DOHH2 (cell line): ENCODE results near the gene NEMP1.
"Not testable (repeated sequence)": the region's sequence is repeated elsewhere in the genome, so short reads cannot be mapped to it uniquely, and the experiment has no call there.

Experiments used
- H3F3A ChIP-seq: fragments of 200-600 bp; sonication (generic), shearing (Covaris generic); 2 replicates; pipeline ENCODE4 v1.6.0; 2016; ENCODE audit warnings: antibody characterized with exemption, mild to moderate bottlenecking; ENCODE audit not compliant: control insufficient read depth, insufficient read depth
- H3K27ac ChIP-seq: fragments of 200-600 bp; sonication (generic); 2 replicates; pipeline ENCODE4 v1.5.1; 2014; ENCODE audit warnings: low read depth, mild to moderate bottlenecking, low read length, moderate library complexity
- H3K27me3 ChIP-seq: fragments of 200-600 bp; sonication (generic); 2 replicates; pipeline ENCODE4 v1.6.1; 2014; ENCODE audit warnings: mild to moderate bottlenecking, low read length, mixed read lengths; ENCODE audit not compliant: control insufficient read depth
- H3K36me3 ChIP-seq: fragments of 200-600 bp; sonication (generic); 2 replicates; pipeline ENCODE4 v1.6.1; 2014; ENCODE audit warnings: mild to moderate bottlenecking, low read length, moderate library complexity, mixed read lengths; ENCODE audit not compliant: control insufficient read depth
- H3K4me1 ChIP-seq: fragments of 200-600 bp; sonication (generic); 2 replicates; pipeline ENCODE4 v1.6.1; 2014; ENCODE audit warnings: mild to moderate bottlenecking, low read length, mixed read lengths; ENCODE audit not compliant: control insufficient read depth
- H3K4me2 ChIP-seq: fragments of 200-600 bp; sonication (generic); 2 replicates; pipeline ENCODE4 v1.6.0; 2014; ENCODE audit warnings: mild to moderate bottlenecking, low read length, moderate library complexity
- H3K4me3 ChIP-seq: fragments of 200-600 bp; sonication (generic); 2 replicates; pipeline ENCODE4 v1.5.1; 2014; ENCODE audit warnings: mild to moderate bottlenecking, low read length, mixed read lengths
- H3K79me2 ChIP-seq: fragments of 200-600 bp; sonication (generic); 2 replicates; pipeline ENCODE4 v1.6.1; 2014; ENCODE audit warnings: mild to moderate bottlenecking, low read length, mixed read lengths; ENCODE audit not compliant: control insufficient read depth
- H3K9me2 ChIP-seq: fragments of 200-600 bp; sonication (generic); replicated peaks from 2 replicates; pipeline ENCODE4 v1.6.1; 2014; ENCODE audit warnings: mild to moderate bottlenecking, low read length, mixed read lengths; ENCODE audit not compliant: control insufficient read depth
- H3K9me3 ChIP-seq: fragments of 200-600 bp; sonication (generic); 2 replicates; pipeline ENCODE4 v1.6.1; 2014; ENCODE audit warnings: antibody characterized with exemption, low read length, mixed read lengths; ENCODE audit not compliant: control insufficient read depth, insufficient read depth
- H4K20me1 ChIP-seq: fragments of 200-600 bp; sonication (generic); 2 replicates; pipeline ENCODE4 v1.6.0; 2014; ENCODE audit warnings: low read depth, mild to moderate bottlenecking, antibody characterized with exemption, low read length, moderate library complexity; ENCODE audit not compliant: control insufficient read depth, insufficient read depth
- EZH2phosphoT487 ChIP-seq: fragments of 200-600 bp; sonication (generic); IDR thresholded peaks from 2 replicates; pipeline ENCODE4 v1.6.1; 2017; ENCODE audit warnings: borderline replicate concordance, mild to moderate bottlenecking, antibody characterized with exemption, low read length, moderate library complexity, mixed read lengths
- TF ChIP-seq, protein P1 (sequence below): fragments of 200-600 bp; sonication (generic); IDR thresholded peaks from one replicate; pipeline ENCODE4 v1.5.1; 2014; ENCODE audit warnings: antibody characterized with exemption, mild to moderate bottlenecking, low read depth, low read length; ENCODE audit not compliant: poor library complexity, severe bottlenecking

Gene NEMP1

DNA sequence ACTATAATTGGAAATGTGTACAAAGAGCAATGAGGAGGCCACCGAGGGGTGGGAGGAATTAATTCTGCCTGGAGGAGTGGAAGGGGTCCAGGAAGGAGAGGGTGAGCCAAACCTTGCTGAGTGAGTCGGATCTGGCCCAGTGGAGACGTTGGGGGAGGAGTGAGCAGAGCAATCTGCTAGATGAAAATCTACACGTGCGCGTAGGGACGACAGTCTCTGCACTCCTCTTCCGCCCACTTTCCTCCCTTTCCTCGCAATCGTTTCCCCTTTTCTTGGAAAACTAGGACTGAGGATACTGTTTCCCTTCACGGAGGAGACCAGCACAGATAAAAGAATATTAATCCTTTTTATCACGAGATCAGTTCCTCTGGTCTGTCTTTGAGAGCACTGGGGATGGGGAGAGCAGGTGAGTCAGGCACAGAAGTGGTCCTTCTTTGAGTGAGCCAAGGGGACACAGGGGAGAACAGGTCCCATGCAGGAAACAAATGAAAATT lies 7.5 kb upstream of the NEMP1 start:
- Histone ChIP-seq H4K20me1 (no peaks in the 10 kb centered on the region), H3K4me1 (peaks cover 47% of the 10 kb centered on the region), H3K4me2 (peak overlapping the region; percentile 100), H3K79me2 (peaks cover 9% of the 10 kb centered on the region), H3K27ac (peak overlapping the region; percentile 91), H3K9me2 (no peaks in the 10 kb centered on the region), H3F3A (peaks cover 26% of the 10 kb centered on the region), H3K9me3 (no peaks in the 10 kb centered on the region), H3K36me3 (no peaks in the 10 kb centered on the region), H3K27me3 (no peaks in the 10 kb centered on the region), H3K4me3 (peak overlapping the region; percentile 84)
- TF ChIP-seq, protein P1, sequence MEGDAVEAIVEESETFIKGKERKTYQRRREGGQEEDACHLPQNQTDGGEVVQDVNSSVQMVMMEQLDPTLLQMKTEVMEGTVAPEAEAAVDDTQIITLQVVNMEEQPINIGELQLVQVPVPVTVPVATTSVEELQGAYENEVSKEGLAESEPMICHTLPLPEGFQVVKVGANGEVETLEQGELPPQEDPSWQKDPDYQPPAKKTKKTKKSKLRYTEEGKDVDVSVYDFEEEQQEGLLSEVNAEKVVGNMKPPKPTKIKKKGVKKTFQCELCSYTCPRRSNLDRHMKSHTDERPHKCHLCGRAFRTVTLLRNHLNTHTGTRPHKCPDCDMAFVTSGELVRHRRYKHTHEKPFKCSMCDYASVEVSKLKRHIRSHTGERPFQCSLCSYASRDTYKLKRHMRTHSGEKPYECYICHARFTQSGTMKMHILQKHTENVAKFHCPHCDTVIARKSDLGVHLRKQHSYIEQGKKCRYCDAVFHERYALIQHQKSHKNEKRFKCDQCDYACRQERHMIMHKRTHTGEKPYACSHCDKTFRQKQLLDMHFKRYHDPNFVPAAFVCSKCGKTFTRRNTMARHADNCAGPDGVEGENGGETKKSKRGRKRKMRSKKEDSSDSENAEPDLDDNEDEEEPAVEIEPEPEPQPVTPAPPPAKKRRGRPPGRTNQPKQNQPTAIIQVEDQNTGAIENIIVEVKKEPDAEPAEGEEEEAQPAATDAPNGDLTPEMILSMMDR, result no peak
- no peak for TF ChIP-seq EZH2phosphoT487

DNA sequence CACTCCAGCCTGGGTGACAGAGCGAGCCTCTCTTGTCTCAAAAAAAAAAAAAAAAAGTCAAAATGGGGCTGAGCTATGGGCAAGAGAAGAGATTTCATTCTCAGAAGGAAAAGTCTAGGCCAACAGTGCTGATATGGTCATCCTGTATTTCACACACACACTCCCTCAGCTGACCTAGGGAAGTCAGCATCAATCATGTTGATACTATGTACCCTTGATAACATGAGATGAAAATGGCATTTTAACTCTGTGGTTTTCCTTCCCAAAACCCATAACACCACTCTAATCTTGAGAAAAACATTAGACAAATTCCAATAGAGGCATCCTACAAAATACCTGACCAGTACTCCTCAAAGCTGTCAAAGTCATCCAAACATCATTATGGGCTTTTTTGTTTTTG lies 2.3 kb upstream of the NEMP1 start:
- Histone ChIP-seq H3K4me2 (no peak overlapping the region), H3K79me2 (peaks cover 26% of the 10 kb centered on the region), H4K20me1 (no peaks in the 10 kb centered on the region), H3K9me3 (no peaks in the 10 kb centered on the region), H3K36me3 (peaks cover 18% of the 10 kb centered on the region), H3K4me3 (no peak overlapping the region), H3K9me2 (no peaks in the 10 kb centered on the region), H3K27me3 (no peaks in the 10 kb centered on the region), H3K4me1 (peaks cover 35% of the 10 kb centered on the region), H3K27ac (no peak overlapping the region), H3F3A (peaks cover 19% of the 10 kb centered on the region)
- TF ChIP-seq EZH2phosphoT487, result no peak
- TF ChIP-seq, protein P1, result no peak

DNA sequence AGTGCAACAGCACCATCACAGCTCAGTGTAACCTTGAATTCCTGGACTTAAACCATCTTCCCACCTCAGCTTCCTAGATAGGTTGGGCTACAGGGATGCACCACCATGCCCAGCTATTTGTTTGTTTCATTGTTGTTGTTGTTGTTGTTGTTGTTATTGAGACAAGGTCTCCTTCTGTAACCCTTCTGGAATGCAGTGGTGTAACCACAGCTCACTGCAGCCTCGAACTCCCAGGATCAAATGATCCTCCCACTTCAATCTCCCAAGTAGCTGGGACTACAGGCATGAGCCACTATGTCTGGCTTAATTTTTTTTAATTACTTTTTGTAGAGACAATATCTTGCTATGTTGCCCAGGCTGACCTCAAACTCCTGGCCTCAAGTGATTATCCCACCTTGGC lies 1.2 kb upstream of the NEMP1 start:
- Histone ChIP-seq H3K27ac (peak overlapping the region; percentile 78; the same call in 1 of the 2 replicates), H4K20me1 (no peaks in the 10 kb centered on the region), H3K4me3 (0 out of 2 replicates have a peak overlapping the region, but pooled peaks have one; percentile 63)

DNA sequence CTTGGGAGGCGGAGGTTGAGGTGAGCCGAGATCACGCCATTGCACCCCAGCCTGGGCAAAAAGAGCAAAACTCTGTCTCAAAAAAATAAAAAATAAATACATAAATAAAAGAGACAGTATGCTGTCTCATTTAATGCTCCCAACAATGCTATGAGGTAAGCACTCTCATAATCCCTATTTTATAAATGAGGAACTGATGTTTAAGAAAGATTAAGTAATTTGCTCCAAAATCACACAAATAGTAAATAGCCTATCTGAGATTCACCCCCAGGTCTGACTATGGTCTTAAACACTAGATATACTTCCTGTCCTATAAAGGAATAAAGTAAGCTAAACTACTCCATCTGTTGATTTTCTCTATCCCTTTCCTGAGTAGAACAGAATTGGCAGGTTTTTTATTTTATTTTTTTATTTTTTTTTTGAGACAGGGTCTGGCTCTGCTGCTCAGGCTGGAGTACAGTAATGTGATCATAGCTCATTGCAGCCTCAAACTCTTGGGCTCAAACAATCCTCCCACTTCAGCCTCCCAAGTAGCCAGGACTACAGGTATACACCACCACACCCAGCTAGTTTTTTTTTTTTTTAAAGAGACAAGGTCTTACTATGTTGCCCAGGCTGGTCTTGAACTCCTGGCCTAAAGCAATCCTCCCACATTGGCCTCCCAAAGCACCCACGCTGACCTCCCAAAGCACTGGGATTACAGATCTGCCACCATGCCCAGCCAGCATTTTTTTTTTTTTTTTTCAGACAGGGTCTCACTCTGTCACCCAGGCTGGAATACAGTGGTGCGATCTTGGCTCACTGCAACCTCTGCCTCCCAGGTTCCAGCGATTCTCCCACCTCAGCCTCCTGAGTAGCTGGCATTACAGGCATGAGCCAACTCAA lies 4.8 kb downstream of the NEMP1 start:
- H3K4me2 ChIP-seq, result peak overlapping the region; percentile 63

More for the DNA sequence above, 1.2 kb upstream of the NEMP1 start:
- Histone ChIP-seq H3K9me3 (no peaks in the 10 kb centered on the region), H3K27me3 (no peaks in the 10 kb centered on the region), H3K9me2 (no peaks in the 10 kb centered on the region), H3K4me2 (peak overlapping the region; percentile 78), H3K36me3 (peaks cover 19% of the 10 kb centered on the region), H3K4me1 (peaks cover 26% of the 10 kb centered on the region), H3F3A (peaks cover 17% of the 10 kb centered on the region), H3K79me2 (peaks cover 35% of the 10 kb centered on the region)
- TF ChIP-seq EZH2phosphoT487, result no peak
- TF ChIP-seq, protein P1, result no peak

More for the DNA sequence above, 4.8 kb downstream of the NEMP1 start:
- peaks cover 86% of the 10 kb centered on the region for H3K79me2 ChIP-seq
- H3K27me3 ChIP-seq, H3K9me3 ChIP-seq, H3K9me2 ChIP-seq, H4K20me1 ChIP-seq: not testable (repeated sequence)
- peak overlapping the region; percentile 57; the same call in 1 of the 2 replicates for H3K4me3 ChIP-seq
- H3K4me1 ChIP-seq, result peaks cover 67% of the 10 kb centered on the region
- peaks cover 68% of the 10 kb centered on the region for H3K36me3 ChIP-seq
- peaks cover 26% of the 10 kb centered on the region for H3F3A ChIP-seq
- peak overlapping the region; percentile 54; the same call in 1 of the 2 replicates for H3K27ac ChIP-seq
